Islet precursor cell (in vitro differentiated cells): Measurements from ENCODE around the gene MED26.
A peak's percentile ranks its signal among the peaks of the same experiment; 100 is the strongest.

Experiments
- DNase-seq: peaks from one replicate; pipeline ENCODE4 v3.0.0-alpha.2; 2018

MED26 gene

DNA sequence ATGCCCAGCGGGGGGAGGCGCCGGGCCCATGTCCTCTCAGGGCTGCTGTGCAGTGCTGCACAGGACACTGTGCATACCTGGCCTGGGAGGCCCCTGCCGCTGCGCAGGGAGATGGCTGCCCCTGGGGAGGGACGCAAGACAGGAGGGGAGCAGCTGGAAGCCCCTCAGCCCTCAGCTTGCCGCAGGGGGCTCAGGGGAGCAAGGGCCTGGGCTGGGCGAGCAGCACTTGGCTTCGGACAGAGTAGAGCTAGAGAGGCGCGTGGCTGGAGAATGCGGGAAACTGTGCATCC is 96.7 kb downstream of the MED26 start:
- DNase-seq = no peak

DNA sequence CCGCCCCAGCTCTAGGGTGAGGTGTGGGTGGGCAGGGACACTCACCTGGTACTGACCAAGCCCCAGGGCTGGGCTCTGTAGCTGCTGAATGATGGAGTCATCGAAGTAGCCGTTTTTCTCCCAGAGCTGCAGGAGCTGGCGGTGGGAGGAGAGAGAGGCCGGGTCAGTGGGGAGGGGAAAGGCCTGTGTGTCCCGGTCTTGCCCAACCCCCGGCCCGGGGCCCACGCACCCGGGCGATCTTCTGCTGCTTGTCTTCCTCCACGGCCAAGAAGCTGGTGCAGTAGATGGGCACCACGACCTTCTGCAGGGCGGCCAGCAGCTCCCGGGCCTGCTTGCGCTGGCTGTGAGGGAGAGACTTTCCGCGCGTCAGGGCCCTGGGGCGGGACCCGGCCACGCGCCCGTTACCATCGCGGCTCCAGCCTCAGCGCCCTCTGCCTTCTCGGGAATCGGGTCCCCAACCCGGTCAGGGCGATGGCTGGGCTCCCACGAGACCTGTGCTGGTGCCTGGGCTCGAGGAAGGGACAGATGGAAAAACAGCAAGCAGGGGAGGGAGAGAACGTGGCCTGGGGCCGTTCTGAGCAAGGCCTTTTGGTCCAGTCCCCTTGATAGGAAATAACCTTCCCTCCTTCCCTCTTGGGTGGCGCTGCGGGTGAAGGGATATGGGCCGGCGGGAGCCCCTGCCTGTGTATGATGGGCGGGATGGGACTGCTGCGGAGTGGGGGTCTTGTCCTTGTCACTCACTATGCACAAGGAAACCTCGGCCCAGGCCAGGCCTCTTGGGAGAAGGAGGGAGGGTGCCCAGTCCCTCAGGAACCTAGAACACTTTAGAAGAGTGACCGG is 97.2 kb downstream of the MED26 start:
- DNase-seq = no peak

DNA sequence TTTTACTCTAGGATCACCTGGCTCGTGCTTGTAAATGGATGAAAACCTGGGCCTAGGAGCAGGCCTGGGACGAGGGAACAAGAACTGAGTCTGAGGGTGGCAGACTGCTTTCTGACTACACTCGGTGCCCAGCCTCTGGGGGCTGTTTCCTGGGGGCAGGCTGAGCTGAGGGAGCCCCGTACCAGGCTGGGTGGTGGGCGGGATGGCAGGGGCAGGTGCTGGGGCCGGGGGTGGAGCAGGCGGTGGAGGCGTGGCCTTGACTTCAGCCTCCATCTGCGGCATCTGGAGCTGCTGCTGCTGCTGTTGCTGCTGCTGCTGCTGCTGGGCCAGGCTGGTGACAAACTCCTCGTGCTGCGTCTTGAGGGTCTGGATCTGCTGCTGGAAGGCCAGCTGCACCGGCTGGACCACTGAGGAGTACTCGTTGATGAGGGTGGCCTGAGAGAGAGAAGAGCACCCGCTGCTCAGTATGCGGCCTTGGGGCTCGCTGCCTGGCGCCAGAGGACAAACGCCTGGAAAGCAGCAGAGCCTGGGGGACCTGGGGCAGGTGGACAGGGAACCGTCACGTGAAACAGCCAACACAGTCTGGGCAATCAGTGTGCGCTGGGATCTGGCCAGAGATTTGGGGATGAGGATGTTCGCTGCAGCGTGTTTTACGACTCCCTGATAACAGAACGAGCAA is 98.4 kb downstream of the MED26 start:
- DNase-seq = no peak

- peak; percentile 70 for DNase-seq
These were observed 100.0 kb downstream of the MED26 start for GRCh38 chr19:16527971-16528521.

GRCh38 chr19:16527334-16527935 is 100.6 kb downstream of the MED26 start:
- peak; percentile 84 for DNase-seq

DNA sequence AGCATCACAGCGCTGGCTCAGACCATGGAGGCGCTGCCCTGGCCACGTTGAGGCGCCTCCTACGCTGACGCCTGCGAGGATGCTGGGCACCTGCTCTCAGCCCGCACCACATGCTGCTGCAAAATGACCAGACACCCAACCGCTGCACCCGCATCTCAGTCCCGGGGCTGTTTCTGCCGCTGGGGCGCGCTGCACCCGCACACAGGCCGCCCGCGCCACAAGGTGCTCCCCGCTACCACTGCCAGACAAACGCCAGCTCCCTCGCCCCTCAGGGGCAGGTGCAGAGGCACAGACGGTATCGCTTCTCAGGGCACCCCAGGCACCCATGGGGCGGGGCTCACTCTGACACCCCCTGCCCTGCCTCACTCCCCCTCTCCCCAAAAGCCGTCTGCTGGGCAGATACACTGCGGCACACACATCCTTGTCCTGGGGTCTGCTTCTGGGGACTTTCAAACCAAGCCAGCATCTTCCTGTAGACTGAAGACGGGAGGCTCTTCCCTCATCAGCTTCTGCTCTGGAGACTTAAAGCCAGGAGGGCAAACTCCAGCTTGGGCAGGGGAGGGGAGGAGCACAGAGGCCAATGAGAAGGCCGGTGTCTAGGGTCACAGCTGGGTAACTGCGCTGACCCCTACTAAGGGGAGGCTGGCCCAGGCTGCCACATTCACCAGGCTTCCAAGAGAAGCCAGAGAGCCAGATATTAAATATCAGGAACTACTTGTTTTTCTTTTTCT is 102.1 kb downstream of the MED26 start:
- DNase-seq = no peak

- no peak for DNase-seq
These were observed 102.8 kb downstream of the MED26 start for GRCh38 chr19:16524991-16525734.
